OCI-LY3 (cell line): ENCODE results near the gene PML.

Source experiments
- EZH2phosphoT487 ChIP-seq: fragments of 200-600 bp; shearing (Covaris generic); IDR thresholded peaks from 2 replicates; pipeline ENCODE4 v1.6.1; 2018; ENCODE audit warnings: antibody characterized with exemption, mixed run types, low read depth
- TF ChIP-seq, protein P1 (sequence below): fragments of 200-600, 300-600 bp; sonication (generic); IDR thresholded peaks from 2 replicates; pipeline ENCODE4 v1.5.1; 2014; ENCODE audit warnings: antibody characterized with exemption, low read length, low read depth

- TF ChIP-seq, protein P1, sequence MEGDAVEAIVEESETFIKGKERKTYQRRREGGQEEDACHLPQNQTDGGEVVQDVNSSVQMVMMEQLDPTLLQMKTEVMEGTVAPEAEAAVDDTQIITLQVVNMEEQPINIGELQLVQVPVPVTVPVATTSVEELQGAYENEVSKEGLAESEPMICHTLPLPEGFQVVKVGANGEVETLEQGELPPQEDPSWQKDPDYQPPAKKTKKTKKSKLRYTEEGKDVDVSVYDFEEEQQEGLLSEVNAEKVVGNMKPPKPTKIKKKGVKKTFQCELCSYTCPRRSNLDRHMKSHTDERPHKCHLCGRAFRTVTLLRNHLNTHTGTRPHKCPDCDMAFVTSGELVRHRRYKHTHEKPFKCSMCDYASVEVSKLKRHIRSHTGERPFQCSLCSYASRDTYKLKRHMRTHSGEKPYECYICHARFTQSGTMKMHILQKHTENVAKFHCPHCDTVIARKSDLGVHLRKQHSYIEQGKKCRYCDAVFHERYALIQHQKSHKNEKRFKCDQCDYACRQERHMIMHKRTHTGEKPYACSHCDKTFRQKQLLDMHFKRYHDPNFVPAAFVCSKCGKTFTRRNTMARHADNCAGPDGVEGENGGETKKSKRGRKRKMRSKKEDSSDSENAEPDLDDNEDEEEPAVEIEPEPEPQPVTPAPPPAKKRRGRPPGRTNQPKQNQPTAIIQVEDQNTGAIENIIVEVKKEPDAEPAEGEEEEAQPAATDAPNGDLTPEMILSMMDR: no peak
- TF ChIP-seq EZH2phosphoT487: no peak
These were observed 45.1 kb downstream of the PML start for GRCh38 chr15:74039656-74040010.
